H1 (cell line): Measurements from ENCODE around the gene PLXND1.

ENCODE experiments used
- BRCA1 ChIP-seq: IDR thresholded peaks from 2 replicates; pipeline ENCODE4 v1.6.1; 2012; ENCODE audit warnings: low read depth, low read length, improper control_type of control experiment
- CEBPB ChIP-seq: IDR thresholded peaks from 2 replicates; pipeline ENCODE4 v1.6.1; 2012; ENCODE audit warnings: low read depth, low read length
- CHD2 ChIP-seq: IDR thresholded peaks from 2 replicates; pipeline ENCODE4 v1.6.1; 2012; ENCODE audit warnings: low read length, improper control_type of control experiment
- HDAC2 ChIP-seq, 2 experiments: fragments of 300-600 bp in 1 of 2; sonication (generic) in 1 of 2; IDR thresholded peaks; 2 replicates each; pipeline ENCODE4 v1.6.1; 2011 to 2012; ENCODE audit warnings: low read depth in 2 of 2, low read length in 2 of 2, mild to moderate bottlenecking in 2 of 2, moderate library complexity in 2 of 2, borderline replicate concordance in 1 of 2, inconsistent platforms in 1 of 2
- JUN ChIP-seq: IDR thresholded peaks from 2 replicates; pipeline ENCODE4 v1.6.1; 2011; ENCODE audit warnings: low read depth, mild to moderate bottlenecking, improper control_type of control experiment, low read length
- JUND ChIP-seq: IDR thresholded peaks from 2 replicates; pipeline ENCODE4 v1.6.1; 2011; ENCODE audit warnings: mild to moderate bottlenecking, improper control_type of control experiment, low read length
- NRF1 ChIP-seq: IDR thresholded peaks from 2 replicates; pipeline ENCODE4 v1.6.1; 2011; ENCODE audit warnings: mild to moderate bottlenecking, low read depth, low read length, improper control_type of control experiment
- RFX5 ChIP-seq: IDR thresholded peaks from 2 replicates; pipeline ENCODE4 v1.6.1; 2011; ENCODE audit warnings: low read depth, low read length, improper control_type of control experiment, borderline replicate concordance
- SIN3A ChIP-seq, 2 experiments: IDR thresholded peaks in 1 of 2; conservative IDR thresholded peaks in 1 of 2; 2 replicates each; pipeline ENCODE4 v1.6.1; 2011 to 2012; ENCODE audit warnings: low read length in 2 of 2, improper control_type of control experiment in 1 of 2, low read depth in 1 of 2, mild to moderate bottlenecking in 1 of 2
- SRF ChIP-seq: IDR thresholded peaks from 2 replicates; pipeline ENCODE4 v1.6.1; 2011; ENCODE audit warnings: mild to moderate bottlenecking, low read depth, low read length, moderate library complexity
- TAF1 ChIP-seq: IDR thresholded peaks from 2 replicates; pipeline ENCODE4 v1.6.1; 2011; ENCODE audit warnings: mild to moderate bottlenecking, low read depth, low read length
- TEAD4 ChIP-seq: IDR thresholded peaks from 2 replicates; pipeline ENCODE4 v1.6.1; 2012; ENCODE audit warnings: low read depth, low read length, inconsistent platforms, mixed read lengths
- TF ChIP-seq, protein P1 (sequence below), 3 experiments: IDR thresholded peaks; 1 replicate in 2 of 3; 2 replicates in 1 of 3; pipeline versions ENCODE4 v1.5.1 to v1.6.1; 2011; ENCODE audit warnings: low read length in 3 of 3, mild to moderate bottlenecking in 3 of 3, inconsistent platforms in 2 of 3, low read depth in 1 of 3, moderate library complexity in 1 of 3; ENCODE audit not compliant: insufficient read depth in 1 of 3; ENCODE audit errors: control extremely low read depth in 1 of 3
- TF ChIP-seq, protein P2 (sequence below): IDR thresholded peaks from 2 replicates; pipeline ENCODE4 v1.6.1; 2011; ENCODE audit warnings: low read length, improper control_type of control experiment

DNA sequence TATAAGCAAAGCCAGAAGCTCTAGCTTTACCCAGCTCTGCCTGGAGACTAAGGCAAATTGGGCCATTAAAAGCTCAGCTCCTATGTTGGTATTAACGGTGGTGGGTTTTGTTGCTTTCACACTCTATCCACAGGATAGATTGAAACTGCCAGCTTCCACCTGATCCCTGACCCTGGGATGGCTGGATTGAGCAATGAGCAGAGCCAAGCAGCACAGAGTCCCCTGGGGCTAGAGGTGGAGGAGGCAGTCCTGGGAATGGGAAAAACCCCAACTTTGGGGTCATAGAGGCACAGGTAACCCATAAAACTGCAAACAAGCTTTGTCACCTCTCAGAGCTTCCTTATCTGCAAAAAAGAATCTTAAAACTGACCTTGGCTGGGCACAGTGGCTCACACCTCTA, 71.4 kb downstream of the PLXND1 start:
- no peak for TF ChIP-seq CEBPB
- TF ChIP-seq CHD2, result no peak
- TF ChIP-seq TEAD4, result no peak
- TF ChIP-seq, protein P1, sequence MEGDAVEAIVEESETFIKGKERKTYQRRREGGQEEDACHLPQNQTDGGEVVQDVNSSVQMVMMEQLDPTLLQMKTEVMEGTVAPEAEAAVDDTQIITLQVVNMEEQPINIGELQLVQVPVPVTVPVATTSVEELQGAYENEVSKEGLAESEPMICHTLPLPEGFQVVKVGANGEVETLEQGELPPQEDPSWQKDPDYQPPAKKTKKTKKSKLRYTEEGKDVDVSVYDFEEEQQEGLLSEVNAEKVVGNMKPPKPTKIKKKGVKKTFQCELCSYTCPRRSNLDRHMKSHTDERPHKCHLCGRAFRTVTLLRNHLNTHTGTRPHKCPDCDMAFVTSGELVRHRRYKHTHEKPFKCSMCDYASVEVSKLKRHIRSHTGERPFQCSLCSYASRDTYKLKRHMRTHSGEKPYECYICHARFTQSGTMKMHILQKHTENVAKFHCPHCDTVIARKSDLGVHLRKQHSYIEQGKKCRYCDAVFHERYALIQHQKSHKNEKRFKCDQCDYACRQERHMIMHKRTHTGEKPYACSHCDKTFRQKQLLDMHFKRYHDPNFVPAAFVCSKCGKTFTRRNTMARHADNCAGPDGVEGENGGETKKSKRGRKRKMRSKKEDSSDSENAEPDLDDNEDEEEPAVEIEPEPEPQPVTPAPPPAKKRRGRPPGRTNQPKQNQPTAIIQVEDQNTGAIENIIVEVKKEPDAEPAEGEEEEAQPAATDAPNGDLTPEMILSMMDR (IDR thresholded peaks at IDR 0.05; ENCODE audit: control extremely low read depth in 1 of 3, insufficient read depth in 1 of 3, low read depth in 1 of 3, low read length in 3 of 3), result no peak
- no peak for TF ChIP-seq SRF
- no peak for TF ChIP-seq NRF1
- no peak for TF ChIP-seq JUND
- TF ChIP-seq, protein P2, sequence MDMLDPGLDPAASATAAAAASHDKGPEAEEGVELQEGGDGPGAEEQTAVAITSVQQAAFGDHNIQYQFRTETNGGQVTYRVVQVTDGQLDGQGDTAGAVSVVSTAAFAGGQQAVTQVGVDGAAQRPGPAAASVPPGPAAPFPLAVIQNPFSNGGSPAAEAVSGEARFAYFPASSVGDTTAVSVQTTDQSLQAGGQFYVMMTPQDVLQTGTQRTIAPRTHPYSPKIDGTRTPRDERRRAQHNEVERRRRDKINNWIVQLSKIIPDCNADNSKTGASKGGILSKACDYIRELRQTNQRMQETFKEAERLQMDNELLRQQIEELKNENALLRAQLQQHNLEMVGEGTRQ, result no peak
- no peak for TF ChIP-seq RFX5
- no peak for TF ChIP-seq HDAC2 (IDR thresholded peaks at IDR 0.05; ENCODE audit: borderline replicate concordance in 1 of 2, low read depth in 2 of 2, low read length in 2 of 2)
- TF ChIP-seq TAF1, result no peak
- TF ChIP-seq JUN, result no peak
- TF ChIP-seq BRCA1, result no peak
- TF ChIP-seq SIN3A (conservative IDR thresholded peaks at IDR 0.05 in 1 of 2, IDR thresholded peaks at IDR 0.05 in 1 of 2; ENCODE audit: low read depth in 1 of 2, low read length in 2 of 2), result no peak
